Stimulated activated CD8-positive, alpha-beta memory T cell treated with anti-CD3 and anti-CD28 coated beads, Interleukin-12 subunit alpha, Interleukin-12 subunit beta, amount 100 ng/mL, for 24 hours (primary cell): ENCODE data around the gene METTL25.

Experiments used
- DNase-seq: peaks from one replicate; pipeline ENCODE4 v3.0.0-alpha.2; 2020; ENCODE audit errors: extremely low read depth

METTL25 gene

DNA sequence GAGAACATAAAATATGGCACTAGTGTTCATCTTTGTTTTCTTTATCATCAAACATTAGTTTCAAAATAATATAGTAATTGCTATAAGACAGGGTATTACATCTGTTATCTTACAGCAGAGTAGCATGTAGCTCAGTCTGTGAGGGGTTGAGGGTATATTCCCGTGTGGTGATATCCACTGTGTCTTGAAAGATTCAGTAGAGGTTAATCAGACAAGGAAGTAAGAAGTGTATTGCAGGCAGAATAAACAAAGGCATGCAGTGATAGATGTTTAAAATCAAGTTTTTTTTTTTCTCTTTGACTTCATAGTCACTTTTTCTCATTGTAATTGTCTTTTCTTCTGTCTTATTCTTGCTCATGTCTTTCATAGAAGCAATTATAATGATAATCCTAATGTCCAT lies 48.3 kb downstream of the METTL25 start:
- no peak for DNase-seq

DNA sequence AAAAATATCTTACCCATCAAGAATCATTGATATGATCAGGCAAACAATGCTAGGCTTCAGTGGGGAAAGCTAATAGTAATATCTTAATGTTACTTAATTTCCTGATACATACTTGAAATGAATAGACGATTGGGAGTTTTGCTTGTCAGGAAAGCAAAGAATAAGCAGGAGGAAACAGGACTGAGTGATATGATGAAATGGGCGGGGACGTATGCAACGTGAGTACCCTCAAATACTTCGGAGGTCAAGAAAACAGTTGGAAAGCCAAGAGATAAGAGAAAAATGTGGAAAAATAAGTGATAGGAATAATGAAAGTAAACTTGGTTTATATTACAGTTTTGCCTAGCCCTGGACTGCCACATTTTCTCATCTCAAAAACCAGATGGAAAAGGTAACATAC lies 49.2 kb downstream of the METTL25 start:
- no peak for DNase-seq

DNA sequence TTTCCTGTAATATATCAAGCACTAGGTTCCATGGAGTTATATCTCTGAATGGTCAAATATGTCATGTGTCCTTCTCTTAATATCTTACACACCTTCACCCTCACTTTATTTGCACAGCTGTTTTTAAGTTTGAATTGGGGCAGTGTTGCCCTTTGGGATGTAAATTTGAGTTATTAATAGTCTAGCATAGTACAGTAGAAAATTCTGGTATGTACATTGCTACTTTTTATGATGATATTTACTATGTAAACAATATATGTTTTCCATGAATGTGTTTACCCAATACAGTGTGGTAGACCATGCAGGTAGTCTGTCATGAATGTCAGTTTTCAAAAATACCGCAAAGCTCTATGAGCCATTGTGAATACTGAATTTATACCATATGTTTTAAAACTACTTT lies 50.5 kb downstream of the METTL25 start:
- no peak for DNase-seq

DNA sequence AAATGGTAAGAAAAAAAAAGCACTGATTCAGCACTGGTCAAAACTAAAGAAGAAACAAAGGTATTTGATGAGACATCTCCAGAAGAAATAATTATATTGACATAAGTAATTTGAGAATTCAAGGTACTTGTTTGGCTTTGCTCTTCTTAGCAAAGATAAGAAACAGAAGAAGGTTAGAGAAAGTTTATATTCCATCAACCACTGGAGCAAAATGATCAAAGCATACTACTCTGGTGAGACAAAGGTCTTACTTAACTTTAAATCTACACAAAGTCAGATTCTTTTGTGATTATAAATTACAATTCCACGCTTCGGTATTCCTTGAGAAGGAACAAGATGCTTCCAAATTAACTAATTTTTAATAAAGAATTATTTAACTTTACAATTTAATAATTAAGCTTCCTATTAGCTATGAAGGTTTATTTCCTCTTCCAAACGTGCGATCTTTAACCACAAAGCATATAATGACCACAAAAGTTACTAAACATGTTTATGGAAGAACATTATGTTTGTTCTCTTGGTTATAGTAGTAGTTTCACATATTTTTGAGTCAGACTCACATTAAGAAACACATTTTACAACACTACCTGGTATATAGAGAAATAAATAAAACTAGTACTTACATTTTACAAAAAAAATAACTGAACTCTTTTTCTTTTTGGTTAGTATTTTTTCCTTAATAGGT lies 53.4 kb downstream of the METTL25 start:
- no peak for DNase-seq

DNA sequence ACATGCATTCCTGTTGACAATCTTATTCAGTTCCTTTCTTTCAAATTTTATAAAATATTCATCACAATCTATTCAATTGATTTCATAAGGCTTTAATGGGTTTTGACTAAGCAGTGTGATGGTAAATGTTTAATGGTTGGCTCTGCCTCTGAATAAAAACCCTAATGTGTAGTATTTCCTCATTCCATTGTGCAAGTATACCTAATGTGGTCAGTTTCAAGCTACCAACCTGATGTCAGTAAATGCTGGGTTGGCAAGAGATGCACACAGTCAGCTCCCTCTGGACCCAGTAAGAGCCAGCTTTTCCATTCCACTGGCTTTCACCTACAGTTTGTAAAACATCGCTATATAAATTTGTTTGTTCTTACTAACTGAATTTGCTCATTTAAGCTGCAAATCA lies 53.9 kb downstream of the METTL25 start:
- DNase-seq, result no peak

DNA sequence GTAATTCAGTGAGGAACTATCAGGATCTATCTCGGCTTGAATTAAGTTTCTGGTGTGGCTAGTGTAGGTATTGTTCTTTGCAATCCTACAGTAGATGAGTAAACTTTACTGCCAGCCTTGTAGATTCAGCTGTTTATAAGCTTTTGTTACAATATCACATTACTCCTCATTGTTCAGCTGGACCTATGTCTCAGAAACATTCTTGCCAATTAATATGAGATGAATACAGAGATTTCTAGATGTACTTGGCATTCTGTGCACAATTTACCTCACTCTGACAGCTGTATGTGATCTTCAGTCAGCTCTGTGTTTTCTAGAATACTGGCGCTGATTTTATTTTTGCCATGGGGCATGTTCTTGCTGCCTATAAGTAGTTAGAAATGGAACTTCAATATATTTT lies 55.7 kb downstream of the METTL25 start:
- DNase-seq, result no peak

GRCh38 chr12:82414926-82415325 lies 56.6 kb downstream of the METTL25 start:
- no peak for DNase-seq

- DNase-seq, result no peak
Measured at GRCh38 chr12:82415402-82415801, 57.1 kb downstream of the METTL25 start.

DNA sequence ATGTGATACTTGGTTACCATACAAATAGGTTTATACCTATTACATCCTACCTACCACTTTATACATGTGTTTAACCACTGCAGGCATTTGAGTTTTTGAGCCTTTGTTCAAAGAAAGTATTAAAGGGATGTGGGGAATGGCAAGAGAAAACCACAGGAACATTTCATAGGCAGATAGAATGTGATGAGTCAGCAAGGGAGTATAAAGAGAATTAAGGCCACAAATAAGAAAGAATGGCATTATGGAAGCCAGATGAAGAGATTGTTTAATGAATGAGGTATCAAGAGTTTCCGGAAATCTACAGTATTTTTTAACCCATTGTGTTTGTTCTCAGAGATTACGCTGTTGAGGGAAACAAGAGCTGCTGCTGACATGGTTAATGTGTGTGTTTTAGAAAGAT lies 66.9 kb downstream of the METTL25 start:
- no peak for DNase-seq

GRCh38 chr12:82426081-82426480 lies 67.8 kb downstream of the METTL25 start:
- DNase-seq, result no peak

- no peak for DNase-seq
Measured at GRCh38 chr12:82426586-82426985, 68.3 kb downstream of the METTL25 start.

DNA sequence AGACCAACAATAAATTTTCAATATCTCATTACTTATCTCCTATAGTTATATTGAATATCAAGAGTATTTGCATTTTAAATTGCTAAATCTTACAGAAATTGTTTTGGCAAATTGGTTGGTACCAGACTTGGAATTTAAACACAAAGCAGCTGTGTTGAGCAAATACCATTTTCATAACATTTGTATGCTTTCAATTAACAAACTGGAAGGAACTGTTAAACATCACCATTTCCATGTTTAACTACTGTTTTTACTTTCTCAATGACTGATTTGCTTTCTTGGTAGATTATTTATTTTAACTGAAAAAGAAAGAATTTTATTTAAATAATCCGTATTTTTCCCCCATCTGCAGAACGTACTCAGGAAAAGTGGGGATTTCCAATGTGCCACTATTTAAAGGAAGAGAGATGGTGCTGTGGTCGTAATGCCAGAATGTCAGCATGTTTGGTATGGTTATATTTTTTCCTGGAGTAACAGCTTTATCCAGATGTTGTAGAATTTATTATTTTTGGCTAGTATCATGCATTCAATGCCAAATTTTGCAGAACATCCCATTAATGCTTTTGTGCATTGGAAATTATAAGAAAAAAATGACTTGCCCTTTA lies 72.3 kb downstream of the METTL25 start:
- DNase-seq, result no peak

GRCh38 chr12:82434392-82434911 lies 76.1 kb downstream of the METTL25 start:
- no peak for DNase-seq

- no peak for DNase-seq
Measured at GRCh38 chr12:82436354-82436753, 78.0 kb downstream of the METTL25 start.

DNA sequence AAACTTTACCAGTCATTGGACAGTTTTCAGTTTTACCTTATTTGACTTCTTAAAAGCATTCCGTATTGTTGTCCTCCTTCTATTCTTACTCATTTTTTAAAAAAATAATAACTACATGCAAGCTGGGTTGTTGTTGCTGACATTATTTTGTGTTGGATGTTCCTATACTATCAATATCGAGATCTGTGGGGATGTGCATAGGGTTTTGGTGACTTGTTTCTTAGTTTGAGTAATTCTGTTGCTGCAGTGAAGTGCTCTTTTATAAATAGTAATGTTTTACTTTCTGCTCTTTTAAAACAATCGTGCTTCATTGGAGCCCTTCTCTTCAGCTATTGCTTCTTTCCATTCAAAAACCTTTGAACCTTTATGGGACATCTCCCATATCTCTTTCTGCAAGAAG lies 79.4 kb downstream of the METTL25 start:
- DNase-seq, result no peak

- no peak for DNase-seq
Measured at GRCh38 chr12:82438356-82438755, 80.0 kb downstream of the METTL25 start.

GRCh38 chr12:82440885-82441284 lies 82.6 kb downstream of the METTL25 start:
- DNase-seq, result no peak

DNA sequence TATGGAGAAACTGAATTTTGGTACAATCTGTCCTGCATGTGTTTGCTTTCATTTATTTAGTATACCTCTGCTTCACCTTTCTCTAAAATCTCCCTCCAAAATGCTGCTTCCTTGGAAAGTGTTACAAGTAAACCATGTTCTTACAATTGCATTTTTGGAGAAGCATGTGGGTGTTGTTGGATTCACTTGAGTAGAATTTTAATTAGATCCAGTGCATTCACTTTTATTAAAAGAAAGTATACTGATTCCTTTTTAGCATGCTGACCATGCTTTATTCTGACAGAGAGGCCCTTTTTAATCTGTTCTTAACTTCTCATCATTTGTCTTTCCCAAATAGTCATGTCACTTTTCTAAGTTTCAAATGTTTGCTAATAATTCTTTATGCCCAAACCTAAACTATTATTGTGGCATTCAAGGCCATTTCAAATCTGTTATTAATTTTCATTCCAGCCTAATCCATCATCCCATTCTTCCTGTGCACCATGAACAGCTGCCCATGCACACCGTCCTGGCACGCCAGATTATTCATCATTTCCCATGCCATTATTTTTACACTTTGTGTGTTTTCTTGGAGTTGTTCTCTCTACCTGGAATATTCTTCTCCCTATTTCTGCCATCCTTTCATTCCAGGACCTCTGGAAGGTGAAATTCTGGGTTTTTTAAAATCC lies 90.7 kb downstream of the METTL25 start:
- DNase-seq, result no peak

DNA sequence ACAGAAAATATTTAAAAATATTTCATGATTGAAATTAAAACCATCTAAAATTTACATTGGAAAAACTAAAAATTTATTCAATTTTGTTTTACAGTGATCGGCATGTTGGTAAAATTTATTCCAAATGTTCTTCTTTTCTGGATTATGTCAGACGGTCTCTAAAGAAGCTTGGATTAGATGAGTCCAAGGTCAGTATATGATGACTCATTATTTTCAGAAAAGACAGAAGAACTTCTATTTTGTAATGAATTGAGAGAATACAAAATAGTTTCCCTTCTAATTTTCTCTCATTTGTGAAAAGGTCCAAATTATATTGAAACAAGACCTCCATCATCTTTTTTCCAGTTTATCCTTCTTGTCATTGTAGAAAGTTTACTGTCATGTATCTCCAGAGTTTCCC lies 98.3 kb downstream of the METTL25 start:
- no peak for DNase-seq

GRCh38 chr12:82458101-82458500 lies 99.8 kb downstream of the METTL25 start:
- DNase-seq, result no peak

- DNase-seq, result no peak
Measured at GRCh38 chr12:82461393-82461792, 103.1 kb downstream of the METTL25 start.

GRCh38 chr12:82461836-82462235 lies 103.5 kb downstream of the METTL25 start:
- no peak for DNase-seq

- no peak for DNase-seq
Measured at GRCh38 chr12:82468563-82468962, 110.2 kb downstream of the METTL25 start.
